Choroid plexus epithelial cell (primary cell): ENCODE results near the gene SUSD1.
A peak's percentile ranks its signal among the peaks of the same experiment; 100 is the strongest.

Source experiments
- DNase-seq: peaks from one replicate; pipeline ENCODE4 v3.0.0-alpha.2; 2010; ENCODE audit warnings: low read depth
- H3K4me3 ChIP-seq: 2 replicates; pipeline ENCODE4 v1.5.1; 2011; ENCODE audit warnings: low read depth, mild to moderate bottlenecking, control low read depth, low read length, moderate library complexity
- TF ChIP-seq, protein P1 (sequence below): conservative IDR thresholded peaks from 2 replicates; pipeline ENCODE4 v1.5.1; 2011; ENCODE audit warnings: low read depth, mild to moderate bottlenecking, control low read depth, inconsistent platforms, low read length, moderate library complexity

Gene SUSD1

DNA sequence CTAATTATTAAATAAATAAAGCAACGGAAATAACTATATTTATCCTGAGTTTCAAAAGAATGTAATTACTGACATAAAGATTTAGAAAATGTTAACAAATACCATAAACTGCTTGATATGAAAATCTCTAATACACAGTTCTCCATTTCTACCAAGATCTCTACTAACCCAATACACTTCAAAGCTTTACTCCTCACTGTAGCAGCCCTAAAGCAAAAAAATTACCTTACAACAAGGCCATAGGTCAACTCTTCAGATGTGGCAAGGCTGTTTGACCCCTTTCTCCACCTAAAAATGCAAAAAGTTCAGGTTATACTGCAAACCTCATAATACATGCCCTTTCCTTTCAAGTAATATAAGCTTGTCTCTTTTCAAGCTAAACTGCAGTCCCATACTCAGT, 181.8 kb downstream of the SUSD1 start:
- H3K4me3 ChIP-seq, result no peak overlapping the region
- TF ChIP-seq, protein P1, sequence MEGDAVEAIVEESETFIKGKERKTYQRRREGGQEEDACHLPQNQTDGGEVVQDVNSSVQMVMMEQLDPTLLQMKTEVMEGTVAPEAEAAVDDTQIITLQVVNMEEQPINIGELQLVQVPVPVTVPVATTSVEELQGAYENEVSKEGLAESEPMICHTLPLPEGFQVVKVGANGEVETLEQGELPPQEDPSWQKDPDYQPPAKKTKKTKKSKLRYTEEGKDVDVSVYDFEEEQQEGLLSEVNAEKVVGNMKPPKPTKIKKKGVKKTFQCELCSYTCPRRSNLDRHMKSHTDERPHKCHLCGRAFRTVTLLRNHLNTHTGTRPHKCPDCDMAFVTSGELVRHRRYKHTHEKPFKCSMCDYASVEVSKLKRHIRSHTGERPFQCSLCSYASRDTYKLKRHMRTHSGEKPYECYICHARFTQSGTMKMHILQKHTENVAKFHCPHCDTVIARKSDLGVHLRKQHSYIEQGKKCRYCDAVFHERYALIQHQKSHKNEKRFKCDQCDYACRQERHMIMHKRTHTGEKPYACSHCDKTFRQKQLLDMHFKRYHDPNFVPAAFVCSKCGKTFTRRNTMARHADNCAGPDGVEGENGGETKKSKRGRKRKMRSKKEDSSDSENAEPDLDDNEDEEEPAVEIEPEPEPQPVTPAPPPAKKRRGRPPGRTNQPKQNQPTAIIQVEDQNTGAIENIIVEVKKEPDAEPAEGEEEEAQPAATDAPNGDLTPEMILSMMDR, result no peak
- DNase-seq, result no peak

DNA sequence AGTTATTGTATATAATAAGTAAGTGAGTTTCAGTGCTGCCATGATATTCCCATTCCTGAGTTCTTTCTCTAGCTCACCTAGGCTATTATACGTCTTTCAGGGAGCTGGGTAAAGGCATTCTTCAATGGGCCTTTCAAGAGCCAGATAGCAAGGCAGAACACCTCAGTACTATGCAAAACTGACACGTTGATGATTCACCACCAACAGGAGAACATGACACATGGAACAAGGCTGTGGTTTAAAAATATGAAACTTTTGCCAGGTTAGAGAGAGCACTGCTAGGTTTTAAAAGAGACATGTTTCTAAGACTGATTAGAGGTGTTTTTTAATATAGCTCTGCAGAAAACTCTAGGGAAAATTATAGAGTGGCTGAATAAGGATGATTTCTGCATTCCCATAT, 182.6 kb downstream of the SUSD1 start:
- peak; percentile 85 for DNase-seq
- H3K4me3 ChIP-seq, result no peak overlapping the region
- TF ChIP-seq, protein P1, result no peak

DNA sequence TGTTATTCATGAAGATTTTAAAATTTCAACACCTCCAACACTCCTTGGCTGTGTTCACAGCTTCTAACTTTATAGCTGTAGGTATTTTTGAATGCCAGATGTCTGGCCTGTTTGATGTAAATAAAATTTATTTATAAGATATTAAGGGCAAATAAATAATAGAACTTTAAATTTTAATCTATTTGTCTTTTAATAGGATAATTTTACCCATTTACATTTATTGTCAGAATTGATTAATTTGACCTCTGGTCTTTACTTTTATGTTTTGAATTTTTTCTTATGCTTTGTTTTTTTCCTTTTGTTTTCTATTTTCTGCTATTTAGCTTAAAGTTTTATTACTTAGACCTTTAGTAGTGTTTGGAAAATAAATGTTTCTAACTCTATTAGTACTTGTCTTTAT, 183.9 kb downstream of the SUSD1 start:
- DNase-seq, result no peak
- TF ChIP-seq, protein P1, result no peak
- H3K4me3 ChIP-seq, result no peak overlapping the region
